Measurements from ENCODE around the gene YIPF2.
A peak's percentile ranks its signal among the peaks of the same experiment; 100 is the strongest.

YIPF2 gene

GRCh38 chr19:10936661-10937084, 8.2 kb upstream of the YIPF2 start:
- DNase-seq, result peak in 1 of 2 experiments; percentile 42

GRCh38 chr19:10935371-10936059, 7.1 kb upstream of the YIPF2 start:
- DNase-seq, result no peak

- DNase-seq, result no peak
Observed at GRCh38 chr19:10929402-10929794, 959 bp upstream of the YIPF2 start.

GRCh38 chr19:10927730-10928562, 493 bp downstream of the YIPF2 start:
- DNase-seq, result no peak

- DNase-seq, result no peak
Observed at GRCh38 chr19:10924597-10924996, 3.8 kb downstream of the YIPF2 start.

- DNase-seq, result no peak
Observed at GRCh38 chr19:10923260-10924112, 5.0 kb downstream of the YIPF2 start.

- no peak for DNase-seq
Observed at GRCh38 chr19:10922638-10923014, 5.8 kb downstream of the YIPF2 start.

- no peak for DNase-seq
Observed at GRCh38 chr19:10921910-10922637, 6.4 kb downstream of the YIPF2 start.

GRCh38 chr19:10921199-10921909, 7.1 kb downstream of the YIPF2 start:
- no peak for DNase-seq

- DNase-seq, result no peak
Observed at GRCh38 chr19:10920781-10921180, 7.7 kb downstream of the YIPF2 start.

GRCh38 chr19:10920288-10920655, 8.2 kb downstream of the YIPF2 start:
- DNase-seq, result no peak

- no peak for DNase-seq
Observed at GRCh38 chr19:10919352-10920287, 8.8 kb downstream of the YIPF2 start.

- no peak for DNase-seq
Observed at GRCh38 chr19:10918359-10918758, 10.1 kb downstream of the YIPF2 start.

- DNase-seq, result no peak
Observed at GRCh38 chr19:10916602-10917001, 11.8 kb downstream of the YIPF2 start.

GRCh38 chr19:10915130-10916091, 13.0 kb downstream of the YIPF2 start:
- no peak for DNase-seq

- no peak for DNase-seq
Observed at GRCh38 chr19:10913716-10914340, 14.6 kb downstream of the YIPF2 start.

GRCh38 chr19:10912619-10913018, 15.8 kb downstream of the YIPF2 start:
- no peak for DNase-seq

GRCh38 chr19:10911579-10912363, 16.7 kb downstream of the YIPF2 start:
- DNase-seq, result no peak
